ENCODE measurements around the gene STRADA.
A peak's percentile ranks its signal among the peaks of the same experiment; 100 is the strongest.

Gene STRADA, protein sequence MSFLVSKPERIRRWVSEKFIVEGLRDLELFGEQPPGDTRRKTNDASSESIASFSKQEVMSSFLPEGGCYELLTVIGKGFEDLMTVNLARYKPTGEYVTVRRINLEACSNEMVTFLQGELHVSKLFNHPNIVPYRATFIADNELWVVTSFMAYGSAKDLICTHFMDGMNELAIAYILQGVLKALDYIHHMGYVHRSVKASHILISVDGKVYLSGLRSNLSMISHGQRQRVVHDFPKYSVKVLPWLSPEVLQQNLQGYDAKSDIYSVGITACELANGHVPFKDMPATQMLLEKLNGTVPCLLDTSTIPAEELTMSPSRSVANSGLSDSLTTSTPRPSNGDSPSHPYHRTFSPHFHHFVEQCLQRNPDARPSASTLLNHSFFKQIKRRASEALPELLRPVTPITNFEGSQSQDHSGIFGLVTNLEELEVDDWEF

DNA sequence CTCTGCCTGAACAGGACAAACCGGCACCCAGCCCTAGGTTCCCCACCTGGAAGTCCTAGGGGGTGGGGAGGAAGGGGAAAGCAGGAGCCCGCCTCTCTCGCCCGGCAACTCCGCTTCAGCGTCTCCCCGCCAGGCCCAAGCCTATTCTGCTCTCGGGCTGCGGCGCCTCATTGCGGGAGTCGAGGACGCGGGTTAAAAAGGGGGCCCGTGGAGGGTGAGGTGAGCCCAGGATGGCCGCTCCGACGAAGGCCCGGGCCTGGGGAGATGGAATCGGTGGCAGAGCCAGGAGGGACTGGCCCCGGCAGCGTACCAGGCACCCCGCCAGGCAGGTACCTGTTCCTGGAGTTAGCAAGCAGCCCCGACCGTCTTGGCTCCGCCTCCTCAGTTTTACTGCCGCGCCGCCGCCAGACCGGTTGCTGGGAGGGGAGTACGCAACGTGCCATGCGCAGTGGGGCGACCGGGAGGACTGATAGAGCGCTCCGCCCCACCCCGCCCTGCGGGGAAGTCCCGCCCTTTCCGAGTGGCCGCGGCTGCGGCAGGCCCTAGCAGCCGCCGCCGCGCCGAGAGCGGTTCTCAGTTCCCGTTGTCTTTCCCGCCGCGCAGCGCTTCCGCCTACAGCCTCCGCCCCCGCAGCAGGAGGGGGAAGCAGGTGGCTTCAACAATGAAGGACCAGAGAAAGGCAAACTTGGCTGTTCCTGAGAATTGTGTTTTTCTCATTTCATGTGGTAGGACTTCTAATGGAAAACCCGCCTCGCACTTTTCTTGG is at the start of gene STRADA:
Gene STRADA (minus strand): TSS at position 392 of the 766 bp plus-strand sequence. CDS start 13,430 bp downstream, outside the sequence.
- peak; percentile 97 for DNase-seq

DNA sequence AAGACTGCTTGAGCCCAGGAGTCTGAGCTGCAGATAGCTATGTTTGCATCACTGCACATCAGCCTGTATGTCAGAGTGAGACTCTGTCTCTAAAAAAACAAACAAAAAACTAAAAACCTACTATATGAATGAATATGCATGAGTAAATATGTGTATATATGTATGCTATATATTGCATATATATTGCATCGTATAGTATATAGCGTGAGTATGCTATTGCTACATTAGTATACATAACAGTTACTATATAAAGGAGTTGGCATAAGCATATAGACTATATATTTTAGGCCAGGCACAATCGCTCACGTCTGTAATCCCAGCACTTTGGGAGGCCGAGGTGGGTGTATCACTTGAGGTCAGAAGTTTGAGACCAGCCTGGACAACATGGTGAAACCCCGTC is 48.5 kb upstream of the STRADA start:
- no peak for DNase-seq

DNA sequence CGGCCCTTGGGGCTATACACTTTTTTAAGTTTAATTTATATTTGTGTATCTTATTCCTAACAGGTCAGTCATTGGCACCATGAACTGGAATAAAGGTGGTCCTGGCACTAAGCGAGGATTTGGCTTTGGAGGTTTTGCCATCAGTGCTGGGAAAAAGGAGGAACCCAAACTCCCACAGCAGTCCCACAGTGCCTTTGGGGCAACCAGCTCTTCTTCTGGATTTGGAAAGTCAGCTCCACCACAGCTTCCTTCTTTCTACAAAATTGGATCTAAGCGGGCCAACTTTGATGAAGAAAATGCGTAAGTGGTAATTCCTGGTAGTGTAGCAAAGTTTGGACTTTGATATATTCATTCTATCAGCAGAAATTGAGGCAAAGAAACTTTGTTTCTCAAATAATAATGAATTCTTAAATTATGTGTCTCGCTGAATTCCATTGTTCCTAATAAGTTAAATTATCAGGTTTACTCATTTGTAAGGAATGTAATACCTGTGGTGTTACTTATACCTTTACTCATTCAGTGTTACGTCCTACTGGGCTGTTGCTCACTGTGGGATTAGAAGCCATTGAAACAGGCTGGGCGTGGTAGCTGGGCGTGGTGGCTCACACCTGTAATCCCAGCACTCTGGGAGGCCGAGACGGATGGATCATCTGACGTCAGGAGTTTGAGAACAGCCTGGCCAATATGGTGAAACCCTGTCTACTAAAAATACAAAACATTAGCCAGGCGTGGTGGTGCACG is 45.5 kb upstream of the STRADA start:
- DNase-seq = no peak

DNA sequence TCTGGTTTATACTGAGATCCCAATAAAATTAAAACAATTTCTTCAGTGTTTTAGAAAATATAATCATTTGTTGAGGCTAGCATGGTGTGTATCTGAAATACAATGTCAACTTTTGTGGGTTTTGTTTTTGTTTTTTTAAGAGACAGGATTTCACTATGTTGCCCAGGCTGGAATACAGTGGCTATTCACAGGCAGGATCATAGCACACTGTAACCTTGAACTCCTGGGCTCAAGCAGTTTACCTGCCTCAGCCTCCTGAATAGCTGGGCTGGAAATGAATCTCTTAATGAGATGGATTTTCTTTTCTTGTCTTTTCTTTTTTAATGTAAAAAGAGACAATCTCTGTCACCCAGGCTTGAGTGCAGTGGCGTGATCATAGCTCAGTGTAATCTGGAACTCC is 44.5 kb upstream of the STRADA start:
- DNase-seq = no peak

DNA sequence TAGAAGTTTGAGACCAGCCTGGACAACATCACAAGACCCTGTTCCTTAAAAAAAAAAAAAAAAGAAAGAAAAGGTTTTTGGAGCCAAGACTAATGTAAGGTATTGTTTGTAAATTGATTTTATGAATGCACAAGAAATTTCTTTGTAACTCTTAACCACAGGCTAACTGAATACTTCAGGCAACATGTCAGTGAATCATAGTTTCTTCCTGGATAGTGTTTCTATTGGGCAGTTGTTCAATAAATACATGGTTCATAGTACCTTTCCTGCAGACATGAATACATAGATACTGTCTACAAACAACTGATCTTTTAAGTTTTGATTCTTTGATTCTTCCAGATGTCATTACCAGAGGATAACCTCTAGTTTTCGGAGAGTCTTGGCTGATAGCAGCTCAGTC is 44.0 kb upstream of the STRADA start:
- DNase-seq = peak; percentile 67

DNA sequence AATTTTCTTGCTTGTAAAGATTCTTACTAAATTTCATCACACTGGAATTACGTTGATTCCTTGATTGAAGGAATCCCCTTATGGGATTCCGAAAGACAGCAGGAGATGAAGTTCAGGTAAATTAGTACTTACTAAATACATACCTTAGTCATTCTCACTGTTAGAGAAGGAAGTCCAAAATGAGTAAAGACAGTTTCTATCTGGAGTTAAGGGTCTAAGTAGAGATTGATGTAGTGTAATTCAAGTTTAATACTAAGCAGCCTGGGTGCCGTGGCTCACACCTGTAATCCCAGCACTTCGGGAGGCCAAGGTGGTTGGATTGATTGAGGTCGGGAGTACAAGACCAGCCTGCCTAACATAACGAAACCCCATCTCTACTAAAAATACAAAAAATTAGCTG is 41.9 kb upstream of the STRADA start:
- DNase-seq = no peak

DNA sequence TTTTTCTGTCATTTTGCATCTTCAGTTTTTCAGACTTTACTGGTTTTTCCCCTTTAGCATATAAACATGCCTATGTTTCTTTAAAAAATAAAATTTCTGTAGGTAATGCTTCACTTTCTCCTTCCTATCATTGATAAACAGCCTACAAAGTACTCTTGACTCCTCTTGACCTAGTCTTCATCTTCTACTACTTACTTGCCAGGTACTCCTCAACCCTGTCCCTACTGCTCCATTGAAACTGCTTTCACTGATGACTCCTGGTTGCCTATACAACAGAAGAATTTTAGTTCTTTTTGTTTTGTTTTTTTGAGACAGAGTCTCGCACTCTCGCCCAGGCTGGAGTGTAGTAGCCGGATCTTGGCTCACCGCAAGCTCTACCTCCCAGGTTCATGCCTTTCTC is 39.3 kb upstream of the STRADA start:
- no peak for DNase-seq

DNA sequence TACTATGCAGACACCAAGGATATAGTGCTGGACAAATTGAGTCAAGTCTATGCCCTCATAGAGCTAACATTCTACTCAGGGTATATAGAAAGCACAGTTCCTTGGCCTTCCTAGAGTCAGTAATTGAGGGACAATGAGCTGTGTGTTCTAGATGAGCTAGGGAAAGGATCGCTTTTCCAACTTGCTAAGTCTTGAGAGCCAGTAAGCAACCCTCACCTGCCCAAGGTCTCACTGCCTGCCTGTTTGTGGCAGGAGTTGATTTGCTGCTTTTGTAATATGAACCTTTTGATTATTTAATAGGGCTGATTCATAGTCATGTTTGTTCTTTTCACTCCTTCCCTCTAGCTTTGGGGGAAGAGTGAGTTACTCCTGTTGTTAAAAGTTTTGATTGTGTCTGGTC is 38.9 kb upstream of the STRADA start:
- DNase-seq = peak; percentile 61

DNA sequence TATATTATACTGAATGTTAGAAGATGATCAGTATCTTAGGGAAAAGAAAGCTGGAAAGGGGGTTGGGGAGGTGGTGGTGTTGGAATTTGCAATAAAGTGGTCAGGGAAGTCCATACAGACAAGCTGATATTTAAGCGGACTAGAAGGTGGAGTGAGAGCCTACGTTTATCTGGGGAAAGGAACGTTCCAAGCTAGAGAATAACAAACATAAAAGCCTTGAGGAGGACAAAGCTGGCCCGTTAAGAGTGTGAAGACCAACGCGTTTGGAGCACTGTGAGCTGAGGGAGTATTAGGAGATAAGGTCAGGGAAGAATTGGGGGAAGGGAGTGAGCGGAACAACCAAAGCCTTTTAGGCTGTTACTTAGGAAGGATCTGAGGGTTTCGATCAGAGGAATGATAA is 33.8 kb upstream of the STRADA start:
- DNase-seq = no peak

DNA sequence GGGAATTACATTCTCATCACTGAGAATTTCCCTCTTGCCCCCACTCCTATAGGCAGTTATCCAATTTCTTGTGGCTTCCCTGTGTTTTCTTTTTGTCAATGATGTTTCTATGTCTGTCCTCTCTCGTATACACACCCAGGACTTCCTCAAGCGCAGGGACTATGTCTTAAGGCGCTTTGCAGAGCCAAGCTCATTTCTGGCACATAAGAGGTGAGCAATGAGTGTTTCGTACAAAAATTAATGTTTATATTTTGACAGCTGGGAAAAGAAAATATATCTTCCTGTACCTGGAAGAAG is 33.3 kb upstream of the STRADA start:
- no peak for DNase-seq

DNA sequence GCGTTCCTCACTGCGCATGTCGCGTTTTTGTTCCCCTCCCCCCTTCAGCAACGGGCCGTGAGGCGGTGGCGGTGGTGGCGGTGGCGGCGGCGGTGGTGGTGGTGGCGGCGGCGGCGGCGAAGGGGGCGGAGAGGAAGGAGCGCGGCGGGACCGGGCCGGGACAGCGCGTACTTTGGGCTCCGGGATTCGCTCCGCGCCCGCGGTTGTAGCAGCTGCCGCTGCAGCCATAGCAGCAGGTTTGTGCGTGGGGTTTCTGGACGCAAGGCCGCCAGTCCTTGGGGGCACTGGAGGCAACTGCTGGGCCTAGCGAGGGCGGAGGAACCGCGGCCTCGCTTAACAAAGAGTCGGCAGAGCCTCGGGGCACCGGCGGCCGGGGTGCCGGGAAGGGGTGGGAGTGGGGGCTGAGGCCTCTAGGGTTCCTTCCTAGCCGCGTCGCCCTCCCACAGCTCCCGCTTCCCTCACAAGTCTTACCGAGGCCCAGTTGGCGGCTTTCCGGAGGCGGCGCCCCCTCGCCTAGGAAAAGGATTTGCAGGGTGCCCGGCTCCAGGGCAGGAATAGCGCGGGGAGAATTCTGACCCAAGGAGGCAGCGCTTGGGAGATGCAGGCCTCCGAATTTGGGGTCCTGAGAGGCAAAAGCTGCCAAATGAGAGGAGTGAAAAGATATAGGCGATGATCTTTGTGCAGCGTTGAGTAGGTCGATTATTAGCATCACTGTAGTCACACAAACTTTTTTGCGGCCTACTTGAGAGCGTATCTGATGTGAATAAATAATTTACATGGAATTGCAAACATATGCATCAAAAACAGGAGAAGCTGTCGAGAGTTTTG is 32.8 kb upstream of the STRADA start, which contains the start of gene DDX42:
Gene DDX42 (plus strand): TSS at position 30 of the 828 bp plus-strand sequence. CDS start 12,880 bp downstream, outside the sequence.
- peak; percentile 68 for DNase-seq

DNA sequence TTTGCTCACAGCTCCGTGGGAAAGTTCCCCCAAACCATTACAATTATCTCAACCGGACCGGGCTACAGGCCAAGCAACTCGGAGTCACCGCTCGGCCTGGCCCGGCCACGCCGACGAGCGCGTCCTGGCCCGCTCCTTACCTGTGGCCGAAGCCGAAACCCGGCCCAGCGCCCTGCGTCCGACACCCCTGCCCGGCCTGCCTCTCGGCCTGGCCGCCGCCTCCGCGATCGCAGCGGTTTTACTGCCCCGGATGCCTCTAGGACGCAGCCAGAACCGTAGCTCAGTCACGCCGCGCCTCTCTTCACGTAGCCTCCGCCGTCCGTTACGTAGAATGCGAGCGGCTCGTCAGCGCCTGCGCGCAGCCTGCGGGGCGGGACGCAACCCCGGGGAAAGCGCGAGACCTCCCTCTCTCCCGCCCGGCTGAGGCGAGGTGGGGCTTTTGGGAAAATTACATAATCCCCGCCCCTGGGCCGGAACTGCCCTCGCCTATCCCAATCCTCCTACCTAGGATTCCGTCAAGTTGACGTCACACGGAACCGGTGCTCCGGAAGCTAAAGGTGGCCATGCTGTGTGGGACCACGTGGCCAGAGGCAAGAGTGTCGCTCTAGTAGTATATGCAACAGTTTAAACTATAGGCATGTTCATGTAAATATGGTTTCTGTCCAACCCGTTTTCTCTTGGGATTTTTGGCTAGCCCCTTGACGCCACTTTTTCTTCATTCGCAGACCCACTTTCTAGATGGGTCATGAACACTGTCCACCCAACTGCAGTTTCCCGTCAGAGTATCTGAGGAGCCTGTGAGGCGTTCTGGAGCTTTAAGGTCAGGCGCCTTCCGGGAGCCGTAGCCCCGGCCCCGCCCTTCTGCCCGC is 31.9 kb upstream of the STRADA start, which contains the start of gene CCDC47:
Gene CCDC47 (minus strand): TSS at position 326 of the 869 bp plus-strand sequence. CDS start 7,422 bp downstream, outside the sequence.
- DNase-seq = peak; percentile 98

DNA sequence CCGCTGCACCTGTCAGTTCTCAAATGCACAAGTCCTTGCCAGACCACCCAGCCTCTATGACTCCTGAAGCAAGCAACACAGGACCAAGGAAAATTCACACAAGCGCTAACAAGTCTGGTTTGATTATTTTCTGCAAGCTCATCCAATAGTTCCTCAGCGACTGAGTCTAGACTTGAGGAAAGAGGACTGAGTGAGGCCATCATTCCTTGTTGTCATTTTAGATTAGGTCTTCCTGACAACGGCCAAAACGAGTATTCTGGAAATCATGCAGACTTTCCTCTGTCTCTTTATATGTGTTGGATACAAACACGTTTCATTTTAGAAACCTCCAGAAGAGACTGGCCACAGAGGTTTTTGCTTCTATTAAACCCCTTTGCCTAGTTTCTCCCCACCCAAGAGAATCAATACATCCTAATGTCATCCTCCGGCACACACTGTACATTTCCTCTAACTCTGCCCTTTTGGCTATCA is 31.2 kb upstream of the STRADA start:
- DNase-seq = no peak

DNA sequence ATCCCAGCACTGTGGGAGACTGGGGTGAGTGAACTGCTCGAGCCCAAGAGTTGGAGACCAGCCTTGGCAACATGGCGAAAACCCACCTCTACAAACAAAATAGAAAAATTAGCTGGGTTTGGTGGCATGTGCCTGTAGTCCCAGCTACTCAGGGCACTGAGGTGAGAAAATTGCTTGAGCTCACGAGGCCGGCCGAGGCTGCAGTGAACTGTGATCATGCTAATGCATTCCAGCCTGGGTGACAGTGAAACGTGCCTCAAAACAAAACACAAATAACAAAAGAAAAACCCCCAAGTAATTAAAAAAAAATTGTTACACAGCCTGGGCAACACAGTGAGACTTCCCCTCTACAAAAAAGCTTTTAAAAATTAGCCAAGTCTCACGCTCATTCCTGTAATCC is 26.8 kb upstream of the STRADA start:
- no peak for DNase-seq

DNA sequence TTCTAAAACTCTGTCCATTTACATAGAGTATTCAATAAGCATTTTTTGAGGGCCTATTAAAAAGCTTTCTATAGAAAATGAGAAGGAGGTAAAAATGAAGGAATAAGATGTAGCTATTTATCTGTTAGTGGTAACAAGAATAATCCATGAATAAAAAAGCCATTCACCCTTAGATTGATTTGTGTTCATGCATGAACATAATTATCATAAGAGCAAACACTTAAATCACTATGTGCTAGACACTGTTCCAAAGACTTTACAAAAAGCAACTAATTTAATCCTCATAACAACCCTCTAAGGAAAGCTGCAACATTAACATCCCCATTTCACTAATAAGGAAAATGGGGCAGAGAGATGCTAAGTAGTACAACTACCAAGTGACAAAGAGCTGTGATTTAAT is 25.2 kb upstream of the STRADA start:
- no peak for DNase-seq

DNA sequence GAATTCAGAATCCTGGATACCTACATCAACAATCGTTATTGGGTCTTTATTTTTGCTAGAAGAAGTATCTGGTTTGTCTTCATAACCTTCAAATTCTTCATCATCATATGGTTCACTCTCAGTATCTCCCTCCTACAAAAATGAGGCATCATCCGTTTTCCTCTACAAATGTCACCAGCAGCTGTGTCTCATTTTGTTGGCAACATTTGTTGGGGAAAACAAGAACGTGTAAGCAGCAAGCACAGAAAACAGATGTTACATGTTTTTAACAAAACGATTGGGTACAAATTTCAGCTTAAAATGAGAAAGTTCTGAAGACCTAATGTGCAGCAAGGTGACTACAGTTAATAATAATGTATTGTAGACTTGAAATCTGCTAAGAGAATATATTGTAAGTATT is 23.1 kb upstream of the STRADA start:
- DNase-seq = no peak

DNA sequence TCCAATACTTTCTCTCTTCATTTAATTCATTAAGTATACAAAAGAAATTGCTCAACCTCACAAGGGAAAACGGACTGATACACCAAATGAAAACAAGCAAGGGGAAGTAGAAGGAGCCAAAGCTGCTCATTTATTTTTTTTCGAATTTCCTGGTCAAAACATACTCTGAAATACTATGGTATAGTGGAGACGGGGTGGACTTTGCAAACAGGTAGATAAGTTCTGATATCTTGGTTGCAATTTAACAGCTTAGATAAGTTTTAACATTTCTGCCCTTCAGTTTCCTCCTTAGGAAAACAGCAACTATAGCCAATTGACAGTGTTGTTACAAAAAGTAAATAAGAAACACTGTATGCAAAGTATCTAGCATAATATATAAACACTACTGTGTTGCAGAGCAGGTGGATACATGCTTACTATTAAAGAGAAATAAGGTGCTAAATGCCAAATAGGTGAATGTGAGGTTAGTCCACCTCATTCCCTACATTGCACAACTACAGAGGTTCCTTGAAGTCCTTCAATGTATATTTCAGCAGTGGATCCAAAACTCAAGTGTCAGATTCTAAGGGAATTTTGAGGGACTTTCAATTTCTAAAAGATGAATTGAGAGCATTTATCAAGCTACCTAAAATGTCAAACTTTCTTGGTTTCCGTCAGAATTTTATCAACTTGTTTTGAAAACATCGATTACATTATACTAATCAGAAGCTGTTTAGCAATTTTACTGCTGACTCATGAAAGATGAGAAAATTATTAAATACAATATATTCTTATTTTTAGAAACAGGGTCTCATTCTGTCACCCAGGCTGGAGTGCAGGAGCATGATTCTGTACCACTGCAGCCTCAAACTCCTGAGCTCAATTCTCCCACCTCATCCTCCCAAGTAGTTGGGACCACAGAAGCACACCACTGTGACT is 20.8 kb upstream of the STRADA start:
- DNase-seq = no peak

DNA sequence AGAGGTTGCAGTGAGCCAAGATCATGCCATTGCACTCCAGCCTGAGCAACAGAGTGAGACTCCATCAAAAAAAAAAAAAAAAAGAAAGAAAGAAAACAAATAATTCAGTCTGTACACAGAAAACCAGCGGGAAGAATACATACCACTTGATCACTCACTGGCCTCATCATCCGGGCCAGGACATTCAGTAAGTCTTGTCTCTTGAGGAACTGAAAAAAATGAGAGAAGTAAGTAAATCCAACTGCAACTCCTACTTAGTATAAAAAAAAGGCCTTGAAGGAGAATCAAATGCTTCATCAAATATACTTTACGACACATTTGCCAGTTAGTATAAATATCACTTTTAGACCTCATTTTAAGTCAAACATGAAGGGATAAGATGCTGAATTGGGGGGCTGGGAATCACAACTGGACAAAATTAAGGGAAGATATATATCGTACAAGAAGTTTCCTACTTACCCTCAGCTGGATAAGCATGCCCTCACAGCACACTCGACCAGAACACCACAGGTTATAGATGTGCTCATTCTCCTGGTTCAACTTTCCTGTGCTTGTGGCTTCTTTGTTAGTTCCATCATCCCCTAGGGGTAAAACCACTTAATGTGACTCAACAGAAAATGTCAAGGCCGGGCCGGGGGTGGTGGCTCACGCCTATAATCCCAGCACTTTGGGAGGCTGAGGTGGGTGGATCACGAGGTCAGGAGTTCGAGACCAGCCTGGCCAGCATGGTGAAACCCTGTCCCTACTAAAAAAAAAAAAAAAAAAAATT is 19.4 kb upstream of the STRADA start:
- DNase-seq = no peak

DNA sequence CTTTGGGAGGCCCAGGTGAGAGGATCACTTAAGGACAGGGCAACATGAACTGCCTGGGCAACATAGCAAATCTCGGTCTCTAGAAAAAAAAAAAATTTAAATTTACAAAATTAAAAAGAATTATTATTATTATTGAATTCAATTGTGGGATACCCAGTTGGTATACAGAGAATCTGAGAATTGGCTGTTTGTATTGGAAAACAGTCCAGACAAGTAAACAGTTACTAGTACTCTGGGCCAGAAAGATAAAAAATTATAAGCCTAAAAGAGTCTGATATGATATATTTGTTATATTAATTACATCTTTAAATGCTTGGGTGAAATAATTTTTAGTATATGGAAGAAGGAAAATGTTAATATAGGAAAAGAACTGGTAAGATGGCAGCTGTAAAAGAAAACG is 16.8 kb upstream of the STRADA start:
- DNase-seq = no peak
